DND-41 (cell line): ENCODE results near the gene C8B.

ENCODE experiments used
- EZH2 ChIP-seq: IDR thresholded peaks from 3 replicates; pipeline ENCODE4 v1.6.1; 2012; ENCODE audit warnings: borderline replicate concordance, low read depth, mild to moderate bottlenecking, moderate library complexity, low read length, inconsistent platforms; ENCODE audit not compliant: severe bottlenecking
- TF ChIP-seq, protein P1 (sequence below): IDR thresholded peaks from 2 replicates; pipeline ENCODE4 v1.5.1; 2012; ENCODE audit warnings: borderline replicate concordance, low read length, moderate library complexity, mild to moderate bottlenecking; ENCODE audit not compliant: poor library complexity, severe bottlenecking; ENCODE audit errors: extremely low read depth

GRCh38 chr1:56920591-56921001, 45.2 kb downstream of the C8B start:
- TF ChIP-seq, protein P1, sequence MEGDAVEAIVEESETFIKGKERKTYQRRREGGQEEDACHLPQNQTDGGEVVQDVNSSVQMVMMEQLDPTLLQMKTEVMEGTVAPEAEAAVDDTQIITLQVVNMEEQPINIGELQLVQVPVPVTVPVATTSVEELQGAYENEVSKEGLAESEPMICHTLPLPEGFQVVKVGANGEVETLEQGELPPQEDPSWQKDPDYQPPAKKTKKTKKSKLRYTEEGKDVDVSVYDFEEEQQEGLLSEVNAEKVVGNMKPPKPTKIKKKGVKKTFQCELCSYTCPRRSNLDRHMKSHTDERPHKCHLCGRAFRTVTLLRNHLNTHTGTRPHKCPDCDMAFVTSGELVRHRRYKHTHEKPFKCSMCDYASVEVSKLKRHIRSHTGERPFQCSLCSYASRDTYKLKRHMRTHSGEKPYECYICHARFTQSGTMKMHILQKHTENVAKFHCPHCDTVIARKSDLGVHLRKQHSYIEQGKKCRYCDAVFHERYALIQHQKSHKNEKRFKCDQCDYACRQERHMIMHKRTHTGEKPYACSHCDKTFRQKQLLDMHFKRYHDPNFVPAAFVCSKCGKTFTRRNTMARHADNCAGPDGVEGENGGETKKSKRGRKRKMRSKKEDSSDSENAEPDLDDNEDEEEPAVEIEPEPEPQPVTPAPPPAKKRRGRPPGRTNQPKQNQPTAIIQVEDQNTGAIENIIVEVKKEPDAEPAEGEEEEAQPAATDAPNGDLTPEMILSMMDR: no peak
- TF ChIP-seq EZH2: no peak
